ENCODE data around the gene SSNA1. TPM values are rescaled to one million over a fixed set of nuclear protein-coding genes. Genes with fewer than 3 reads are reported as not detected.

Gene SSNA1
- total RNA-seq, 2 experiments from 2014 or later, result 53.3 to 58.4 TPM

DNA sequence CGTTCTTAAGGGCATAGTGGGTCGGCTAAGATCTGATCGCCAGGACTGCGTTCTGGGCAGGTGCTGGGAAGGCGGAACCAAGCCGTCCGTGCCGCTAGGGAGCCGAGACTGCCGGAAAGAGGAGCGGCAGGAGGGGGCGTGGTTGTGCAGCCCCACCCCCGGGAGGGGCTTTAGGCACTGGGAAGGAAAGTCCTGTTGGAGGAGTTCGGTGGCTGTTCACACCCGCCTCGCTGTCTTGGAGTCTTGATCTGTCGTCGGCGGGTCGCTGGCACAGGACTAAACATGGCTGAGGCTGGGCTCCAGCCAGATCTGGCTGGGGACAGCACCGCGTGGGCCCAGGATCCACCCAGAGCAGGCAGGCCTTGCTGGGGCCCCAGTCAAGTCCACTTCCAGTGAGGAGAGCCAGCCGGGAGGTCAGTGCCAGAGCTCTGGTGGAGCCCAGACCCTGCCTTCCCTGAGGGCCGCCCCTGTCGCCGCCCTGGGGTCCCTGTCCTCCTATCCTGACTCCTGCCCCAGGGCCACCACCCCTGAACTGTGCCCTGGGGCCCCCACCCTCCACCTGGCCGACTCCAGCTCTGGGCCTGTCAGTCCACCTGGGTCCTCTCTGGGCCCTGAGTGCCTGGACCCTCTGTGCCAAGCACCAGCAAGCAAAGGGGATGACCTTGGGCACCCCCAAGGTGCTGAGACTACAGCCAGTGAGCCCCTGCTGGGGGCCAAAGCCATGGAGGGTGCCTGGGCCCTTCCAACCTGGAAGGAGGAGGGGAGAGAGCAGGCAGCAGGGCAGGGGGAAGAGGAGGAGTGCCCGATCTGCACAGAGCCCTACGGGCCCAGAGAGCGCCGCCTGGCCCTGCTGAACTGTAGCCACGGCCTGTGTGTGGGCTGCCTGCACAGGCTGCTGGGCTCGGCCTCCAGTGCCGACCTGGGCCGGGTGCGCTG, 29.1 kb downstream of the SSNA1 start:
- no peak overlapping the region for H3K4me3 Mint-ChIP-seq
- CTCF ChIA-PET, result interaction anchor here (0.9 to 1.3 kb wide), 2 partner anchors 9 to 28 kb away, joined by 3 read pairs; no protein-coding TSS in a partner anchor
- TF ChIP-seq, protein P1, sequence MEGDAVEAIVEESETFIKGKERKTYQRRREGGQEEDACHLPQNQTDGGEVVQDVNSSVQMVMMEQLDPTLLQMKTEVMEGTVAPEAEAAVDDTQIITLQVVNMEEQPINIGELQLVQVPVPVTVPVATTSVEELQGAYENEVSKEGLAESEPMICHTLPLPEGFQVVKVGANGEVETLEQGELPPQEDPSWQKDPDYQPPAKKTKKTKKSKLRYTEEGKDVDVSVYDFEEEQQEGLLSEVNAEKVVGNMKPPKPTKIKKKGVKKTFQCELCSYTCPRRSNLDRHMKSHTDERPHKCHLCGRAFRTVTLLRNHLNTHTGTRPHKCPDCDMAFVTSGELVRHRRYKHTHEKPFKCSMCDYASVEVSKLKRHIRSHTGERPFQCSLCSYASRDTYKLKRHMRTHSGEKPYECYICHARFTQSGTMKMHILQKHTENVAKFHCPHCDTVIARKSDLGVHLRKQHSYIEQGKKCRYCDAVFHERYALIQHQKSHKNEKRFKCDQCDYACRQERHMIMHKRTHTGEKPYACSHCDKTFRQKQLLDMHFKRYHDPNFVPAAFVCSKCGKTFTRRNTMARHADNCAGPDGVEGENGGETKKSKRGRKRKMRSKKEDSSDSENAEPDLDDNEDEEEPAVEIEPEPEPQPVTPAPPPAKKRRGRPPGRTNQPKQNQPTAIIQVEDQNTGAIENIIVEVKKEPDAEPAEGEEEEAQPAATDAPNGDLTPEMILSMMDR (IDR thresholded peaks at IDR 0.05), result no peak
- peaks cover 2% of the 10 kb centered on the region for H3K4me1 Mint-ChIP-seq (ENCODE audit: low read depth)
- H3K27ac Mint-ChIP-seq, result no peak overlapping the region
- ATAC-seq (no peak), DNase-seq (no peak)
- POLR2A ChIA-PET, result interaction anchor here (7.1 kb wide), 1 partner anchor 12 kb away, joined by 44 read pairs; the partner anchor contains the start of genes NDOR1 and TMEM203
- intact Hi-C loops (cut with micrococcal nuclease), result no loop called here
- H3K36me3 Mint-ChIP-seq (ENCODE audit: low read depth), result no peaks in the 10 kb centered on the region
- H3K27me3 Mint-ChIP-seq, result no peaks in the 10 kb centered on the region
- no peaks in the 10 kb centered on the region for H3K9me3 Mint-ChIP-seq

DNA sequence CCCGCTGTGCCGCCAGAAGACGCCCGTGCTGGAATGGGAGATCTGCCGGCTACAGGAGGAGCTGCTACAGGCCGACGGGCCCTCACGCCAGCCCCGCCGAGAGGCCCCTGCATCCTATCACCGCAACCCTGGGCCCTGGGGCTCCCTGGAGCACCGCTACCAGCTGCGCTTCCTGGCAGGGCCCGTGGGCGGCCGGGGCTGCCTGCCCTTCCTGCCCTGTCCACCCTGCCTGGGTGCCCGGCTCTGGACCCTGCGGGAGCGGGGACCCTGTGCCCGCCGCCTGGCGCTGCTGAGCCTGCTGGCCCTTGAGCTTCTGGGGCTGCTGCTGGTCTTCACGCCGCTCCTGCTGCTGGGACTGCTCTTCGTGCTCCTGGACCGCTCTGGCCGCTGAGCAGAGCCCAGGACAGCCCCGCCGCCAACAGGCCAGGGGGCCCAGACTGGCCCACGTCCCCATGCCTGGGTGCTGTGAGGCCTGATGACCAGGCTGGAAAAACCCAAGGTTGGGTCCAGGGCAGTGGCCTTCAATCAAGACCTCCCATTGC, 29.8 kb downstream of the SSNA1 start:
- Mint-ChIP-seq H3K36me3 (ENCODE audit: low read depth) (no peaks in the 10 kb centered on the region), H3K4me1 (ENCODE audit: low read depth) (peaks cover 4% of the 10 kb centered on the region), H3K4me3 (no peak overlapping the region), H3K27me3 (no peaks in the 10 kb centered on the region), H3K9me3 (no peaks in the 10 kb centered on the region), H3K27ac (no peak overlapping the region)
- POLR2A ChIA-PET, result interaction anchor here (2.8 to 7.1 kb wide), 2 partner anchors 8 to 12 kb away, joined by 9 to 44 read pairs; partner anchors contain the start of genes NDOR1 and TMEM203
- TF ChIP-seq, protein P1 (IDR thresholded peaks at IDR 0.05), result no peak
- CTCF ChIA-PET, result interaction anchor here (0.9 kb wide), 1 partner anchor 29 kb away, joined by 3 read pairs; no protein-coding TSS in a partner anchor
- no peak for ATAC-seq
- intact Hi-C loops (cut with micrococcal nuclease), result no loop called here
- DNase-seq, result no peak

DNA sequence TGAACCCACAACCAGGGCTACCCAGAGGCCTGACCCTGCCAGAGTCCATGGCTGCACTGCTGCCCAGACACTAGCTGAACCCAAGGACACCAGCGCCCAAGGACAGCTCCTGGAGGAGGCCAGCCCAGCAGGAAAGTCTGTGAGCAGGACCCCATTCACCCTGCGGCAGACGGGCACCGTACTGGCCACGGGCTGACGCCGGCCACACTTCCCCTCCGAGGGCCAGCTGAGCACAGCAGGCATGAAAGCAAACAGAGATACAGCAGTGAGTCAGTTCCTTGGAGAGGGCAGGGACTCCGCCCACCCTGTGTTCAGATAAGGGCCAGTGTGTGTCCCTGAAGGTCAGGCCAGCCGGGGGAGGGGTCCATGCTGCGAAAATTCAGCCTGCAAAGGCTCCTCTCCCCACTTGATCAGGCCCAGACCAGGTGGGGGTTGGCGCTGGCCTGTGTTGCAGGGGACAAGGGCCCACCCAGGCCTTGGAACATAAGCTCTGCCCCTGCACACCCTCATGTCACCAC, 30.3 kb downstream of the SSNA1 start:
- ATAC-seq (no peak), DNase-seq (no peak)
- intact Hi-C loops (cut with micrococcal nuclease), result no loop called here
- Mint-ChIP-seq H3K36me3 (ENCODE audit: low read depth) (no peaks in the 10 kb centered on the region), H3K4me1 (ENCODE audit: low read depth) (peaks cover 4% of the 10 kb centered on the region), H3K9me3 (no peaks in the 10 kb centered on the region), H3K27ac (no peak overlapping the region), H3K27me3 (no peaks in the 10 kb centered on the region), H3K4me3 (no peak overlapping the region)
- TF ChIP-seq, protein P1 (IDR thresholded peaks at IDR 0.05), result no peak
- CTCF ChIA-PET, result interaction anchor here (0.9 kb wide), 1 partner anchor 29 kb away, joined by 3 read pairs; no protein-coding TSS in a partner anchor
- POLR2A ChIA-PET, result interaction anchor here (2.8 to 7.1 kb wide), 2 partner anchors 9 to 13 kb away, joined by 9 to 44 read pairs; partner anchors contain the start of genes NDOR1 and TMEM203

DNA sequence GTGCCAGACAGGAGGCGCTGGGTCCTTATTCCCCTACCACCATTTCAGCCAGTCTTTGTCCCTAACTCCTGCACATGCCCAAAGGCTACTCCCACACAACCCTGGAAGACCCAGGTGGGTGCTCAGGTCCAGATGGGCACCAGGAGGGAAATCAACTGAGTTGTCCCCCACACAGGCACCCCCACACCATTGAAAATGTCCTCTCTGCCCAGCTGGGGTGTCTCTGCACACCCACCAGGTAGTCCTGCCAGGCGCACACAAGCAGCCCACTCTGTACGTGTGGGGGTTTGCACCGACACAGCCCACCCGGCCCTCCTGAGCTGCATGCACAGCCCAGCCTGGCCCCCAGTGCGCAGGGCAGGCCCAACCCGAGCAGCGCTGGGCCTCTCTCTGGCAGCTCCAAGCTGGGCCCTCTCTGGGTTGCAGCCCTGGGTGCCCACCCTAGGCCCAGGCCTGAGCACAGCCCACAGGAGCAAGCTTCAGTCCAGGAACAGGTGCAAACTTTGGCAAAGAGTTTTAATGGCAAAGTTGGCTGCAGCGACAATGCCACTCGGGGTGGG, 31.4 kb downstream of the SSNA1 start:
- ATAC-seq, result no peak
- Mint-ChIP-seq H3K27me3 (no peaks in the 10 kb centered on the region), H3K36me3 (ENCODE audit: low read depth) (no peaks in the 10 kb centered on the region), H3K4me1 (ENCODE audit: low read depth) (peaks cover 8% of the 10 kb centered on the region), H3K9me3 (no peaks in the 10 kb centered on the region), H3K4me3 (peak overlapping the region; percentile 17), H3K27ac (no peak overlapping the region)
- DNase-seq, result no peak
- TF ChIP-seq, protein P1 (IDR thresholded peaks at IDR 0.05), result no peak
- ChIA-PET POLR2A (interaction anchor here (1.8 to 7.1 kb wide), 3 partner anchors 10 to 21 kb away, joined by 5 to 44 read pairs (median 9); partner anchors contain the start of genes NDOR1, TMEM203 and TUBB4B), CTCF (interaction anchor here (8.9 kb wide), 1 partner anchor 17 kb away, joined by 58 read pairs; no protein-coding TSS in a partner anchor)
- intact Hi-C loops (cut with micrococcal nuclease), result no loop called here

Measured in activated CD8-positive, alpha-beta T cell treated with anti-CD3 and anti-CD28 coated beads for 36 hours (primary cell).